ENCODE results near the gene MLXIPL.
"Not testable (repeated sequence)": the region's sequence is repeated elsewhere in the genome, so short reads cannot be mapped to it uniquely, and the experiment has no call there.

Gene MLXIPL

DNA sequence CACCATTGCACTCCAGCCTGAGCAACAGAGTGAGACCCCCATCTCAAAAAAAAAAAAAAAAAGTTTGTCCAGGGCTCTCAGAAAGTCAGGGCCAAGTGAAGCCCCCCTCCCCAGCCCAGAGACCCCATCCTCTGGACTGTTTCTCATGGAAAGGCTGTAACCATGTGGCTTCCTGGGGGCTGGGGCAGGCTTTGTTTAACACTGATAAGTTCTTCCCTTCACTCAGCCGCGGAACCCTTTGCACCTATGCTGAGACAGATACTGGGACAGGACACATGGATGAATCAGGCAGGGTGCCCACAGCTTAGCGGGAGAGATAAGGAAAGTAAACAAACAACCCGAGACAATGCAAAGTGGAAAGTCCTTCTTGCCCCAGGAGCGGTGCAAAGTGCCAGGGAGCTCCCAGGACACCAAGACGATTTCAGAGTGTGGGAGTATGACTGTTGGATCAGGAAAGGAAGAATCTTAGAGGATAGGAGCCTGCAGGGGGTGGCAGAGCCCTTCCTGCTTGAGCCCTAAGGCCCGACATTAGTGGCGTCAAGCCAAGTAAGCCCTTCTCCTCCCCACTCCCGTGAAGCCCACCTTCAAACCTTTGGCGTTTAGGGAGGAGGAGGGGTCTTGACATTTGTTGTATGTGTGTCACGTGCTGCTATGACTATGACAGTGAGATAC is 11.6 kb downstream of the MLXIPL start:
- DNase-seq: no peak

DNA sequence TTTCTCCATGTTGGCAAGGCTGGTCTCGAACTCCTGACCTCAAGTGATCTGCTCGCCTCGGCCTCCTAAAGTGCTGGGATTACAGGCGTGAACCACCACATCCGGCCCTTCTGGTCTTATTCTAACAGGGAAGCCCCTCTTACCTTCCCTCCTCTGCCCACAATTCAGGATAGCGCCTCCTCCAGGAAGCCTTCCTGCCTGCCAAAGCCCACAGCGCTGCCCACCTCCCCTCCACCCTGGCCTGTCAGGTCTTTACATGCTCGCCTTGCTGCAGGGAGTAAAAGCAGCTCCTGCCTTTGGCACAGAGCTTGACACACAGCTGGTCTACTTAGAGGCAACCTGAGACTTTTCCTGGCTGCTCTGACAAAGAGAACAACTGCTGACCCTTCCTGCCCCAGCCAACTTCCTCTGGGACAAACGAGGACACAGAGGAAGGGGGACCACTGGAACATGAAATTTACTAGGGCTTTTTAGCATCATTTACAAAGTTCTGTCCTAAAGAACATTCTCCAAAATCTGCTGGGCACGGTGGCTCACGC is 13.2 kb downstream of the MLXIPL start:
- no peak for DNase-seq

DNA sequence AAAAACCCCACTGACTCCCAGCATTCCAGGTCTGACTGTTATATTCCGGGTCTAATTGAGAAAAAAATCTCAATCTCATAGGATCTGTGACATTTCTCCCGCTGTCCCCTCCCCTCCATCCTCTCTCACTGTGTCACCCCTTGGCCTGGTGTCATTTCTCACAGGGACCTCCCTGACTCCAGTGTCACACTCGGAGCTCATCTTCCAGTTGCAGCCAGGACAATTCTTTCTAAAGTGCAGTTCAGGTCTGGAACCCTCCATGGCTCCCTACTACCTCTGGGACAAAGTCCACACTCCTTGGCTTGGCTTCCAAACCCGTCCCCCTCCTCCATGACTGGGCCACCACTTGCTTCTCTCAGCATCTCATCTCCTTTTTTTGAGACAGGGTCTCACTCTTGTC is 14.2 kb downstream of the MLXIPL start:
- no peak for DNase-seq

DNA sequence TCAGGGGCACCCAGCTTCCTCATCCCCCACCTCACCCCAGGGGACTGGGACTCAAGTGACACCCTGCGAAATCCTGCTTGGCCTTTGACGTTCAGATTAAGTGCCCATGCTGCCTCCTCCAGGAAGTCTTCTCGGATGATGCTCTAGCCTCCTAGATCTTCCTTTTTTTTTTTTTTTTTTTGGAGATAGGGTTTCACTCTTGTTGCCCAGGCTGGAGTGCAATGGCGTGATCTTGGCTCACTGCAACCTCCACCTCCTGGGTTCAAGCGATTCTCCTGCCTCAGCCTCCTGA is 16.7 kb downstream of the MLXIPL start:
- DNase-seq: not testable (repeated sequence)

DNA sequence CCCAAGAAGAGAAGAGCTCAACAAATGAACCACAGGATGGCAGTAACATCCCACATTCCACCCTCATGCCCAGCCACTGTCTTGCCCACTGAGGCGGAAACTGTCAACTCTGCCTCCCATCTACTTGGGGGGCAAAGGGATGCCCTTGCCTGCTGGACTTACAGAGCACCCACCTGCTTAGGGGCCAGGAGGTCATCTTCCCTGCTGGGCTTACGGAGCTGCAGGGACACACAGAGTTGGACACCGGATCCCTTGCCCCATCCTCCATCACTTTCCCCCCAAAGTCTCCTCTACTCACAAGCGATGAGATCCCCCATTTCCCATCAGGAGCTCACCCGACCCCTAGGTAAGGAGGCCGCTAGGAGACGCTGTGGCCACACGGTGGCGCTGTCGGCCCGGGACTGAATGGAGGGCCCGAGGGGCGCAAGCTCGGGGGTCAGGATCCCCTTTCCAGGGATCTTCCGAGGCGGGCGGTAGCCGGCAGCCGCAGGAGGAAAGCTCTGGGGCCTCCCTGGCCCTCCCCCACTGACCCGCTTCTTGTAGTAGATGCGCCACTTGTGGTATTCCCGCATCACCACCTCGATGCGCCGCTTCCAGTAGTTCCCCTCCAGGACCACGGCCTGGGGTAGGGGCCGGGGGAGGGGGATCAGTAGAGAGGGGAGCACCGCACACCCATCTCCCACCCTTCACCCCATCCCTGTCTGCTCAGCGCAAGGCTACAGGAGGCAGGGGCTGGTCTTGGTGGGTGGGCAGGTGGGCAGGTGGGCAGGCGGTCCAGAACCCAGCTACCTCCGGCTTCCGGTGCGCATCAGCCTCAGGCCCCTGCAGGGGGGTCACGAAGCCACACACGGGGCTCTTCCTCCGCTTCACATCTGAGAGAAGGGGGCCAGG is 17.3 kb downstream of the MLXIPL start:
- DNase-seq: peak; percentile 64

DNA sequence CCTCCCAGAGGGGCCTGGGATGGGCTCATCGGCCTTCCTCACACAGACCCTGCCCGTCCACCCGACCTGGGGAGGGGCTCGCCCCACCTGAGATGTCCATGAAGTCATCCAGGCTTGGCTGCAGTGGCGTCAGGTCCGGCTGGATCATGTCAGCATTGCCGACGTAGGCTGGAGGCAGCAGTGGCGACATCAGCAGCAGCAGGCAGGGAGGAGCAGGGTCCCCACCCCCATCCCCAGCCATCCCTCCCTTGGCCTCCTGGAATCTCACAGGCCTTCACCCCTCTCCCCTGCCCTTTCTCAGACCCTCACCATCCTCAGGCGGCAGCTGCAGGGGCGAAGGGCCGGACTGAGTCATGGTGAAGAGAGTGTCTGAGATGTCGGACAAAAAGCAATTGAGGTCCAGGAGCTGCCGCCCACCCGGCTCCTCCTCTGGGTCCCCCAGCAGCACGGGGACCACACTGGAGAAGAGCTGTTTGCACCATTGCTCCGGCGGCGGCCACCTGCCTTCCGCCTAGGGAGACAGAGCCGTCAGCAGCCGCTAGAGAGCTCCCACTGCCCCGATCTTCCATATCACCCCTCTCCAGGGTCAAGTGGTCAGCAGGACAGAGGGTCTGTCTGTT is 18.6 kb downstream of the MLXIPL start:
- DNase-seq: no peak

DNA sequence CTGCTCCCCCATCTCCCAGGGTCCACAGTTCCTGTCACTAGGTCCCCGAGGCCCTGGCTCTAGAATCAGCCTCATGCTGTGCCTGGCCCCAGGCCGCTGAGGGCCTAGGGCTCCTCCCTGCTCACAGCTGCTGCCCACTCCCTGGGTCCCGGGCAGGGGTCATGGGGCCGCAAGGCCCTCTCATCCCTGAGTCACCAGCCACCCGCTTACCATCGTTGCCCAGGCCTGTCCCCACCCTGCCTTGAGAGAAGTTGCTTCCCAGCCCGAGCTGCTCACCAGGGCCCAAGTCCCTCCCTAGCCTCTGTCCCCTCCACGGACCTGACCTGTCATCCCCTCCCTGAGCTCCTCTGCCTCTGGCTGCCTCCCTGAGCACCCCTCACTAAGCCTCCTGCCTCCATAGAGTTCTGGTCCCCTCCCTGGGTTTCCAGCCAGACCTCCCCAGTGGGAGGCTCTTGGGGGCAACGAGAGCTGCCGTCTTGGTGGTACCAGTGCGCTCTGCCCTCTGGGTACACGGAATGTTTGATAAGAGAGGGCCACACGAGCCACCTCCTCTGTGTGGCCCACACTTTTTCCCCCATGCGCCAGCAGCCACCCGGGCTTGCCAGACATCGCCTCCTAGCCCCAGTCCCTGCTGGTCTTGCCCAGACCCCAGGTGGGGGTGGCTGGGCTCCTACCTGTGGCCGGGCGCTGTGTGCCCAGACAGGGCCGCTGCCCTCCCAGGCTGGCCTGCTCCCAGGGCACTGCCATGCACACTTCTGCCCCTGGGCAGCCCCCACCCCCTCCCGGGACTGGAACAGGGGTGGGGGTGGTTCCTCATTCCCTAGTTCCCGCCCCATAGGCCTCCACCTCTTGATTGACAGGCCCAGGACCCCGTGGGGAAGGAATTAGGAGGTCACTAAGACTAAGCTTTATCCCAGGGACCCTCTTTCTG is 21.3 kb downstream of the MLXIPL start:
- DNase-seq: no peak

DNA sequence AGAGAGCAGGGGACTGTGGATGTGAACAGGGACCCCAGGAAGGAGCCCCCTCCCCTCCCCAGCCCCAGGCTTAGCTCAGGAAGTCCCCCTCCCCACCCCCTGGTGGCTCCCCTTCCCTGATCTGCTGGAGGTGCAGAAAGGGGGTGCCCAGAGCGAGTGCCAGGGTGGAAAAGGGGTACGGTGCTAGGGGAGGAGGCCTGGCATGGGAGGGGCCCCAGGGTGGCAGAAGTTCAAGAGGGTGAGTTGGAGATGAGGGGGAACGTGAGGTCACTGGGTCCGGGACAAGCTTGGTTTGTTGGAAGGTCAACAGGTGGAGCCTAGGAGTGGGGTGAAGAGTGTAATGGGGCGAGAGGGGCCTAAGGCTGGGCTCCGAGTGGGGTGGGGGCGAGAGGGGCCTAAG is 24.4 kb downstream of the MLXIPL start:
- no peak for DNase-seq

DNA sequence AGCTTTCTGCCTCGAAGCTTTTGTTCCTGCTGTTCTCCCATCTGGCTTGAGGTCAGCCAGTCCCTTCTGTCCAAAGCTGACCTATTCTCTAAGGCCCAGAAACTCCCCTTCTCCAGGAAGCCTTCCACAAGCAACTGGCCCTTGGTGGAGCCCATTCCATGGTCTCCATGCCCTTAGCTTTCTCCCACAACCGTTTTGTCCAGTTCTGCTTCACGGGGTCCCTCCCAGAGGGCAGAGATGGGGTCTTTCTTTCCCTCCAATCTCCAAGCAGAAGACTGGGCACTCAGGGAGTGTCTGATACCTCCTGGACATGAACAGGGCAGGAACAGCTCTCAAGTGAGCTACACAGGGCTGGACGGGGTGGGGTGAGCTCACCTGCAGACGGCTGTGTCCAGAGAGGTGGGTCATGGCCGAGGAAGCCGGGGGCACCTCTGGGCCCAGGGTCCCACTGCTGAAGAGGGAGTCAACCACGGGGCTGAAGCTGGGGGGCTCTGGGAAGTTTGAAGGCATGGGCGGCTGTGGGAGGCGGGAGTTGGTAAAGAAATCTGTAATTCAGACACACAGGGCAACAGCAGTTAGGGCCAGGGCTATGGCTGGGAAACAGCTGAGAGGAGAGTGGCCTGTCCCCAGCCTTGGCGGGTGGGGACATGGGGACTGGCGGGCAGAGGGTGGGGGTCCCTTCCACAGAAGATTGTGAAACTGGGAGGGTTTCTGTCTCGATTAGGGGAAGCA is 25.0 kb downstream of the MLXIPL start:
- DNase-seq: no peak

DNA sequence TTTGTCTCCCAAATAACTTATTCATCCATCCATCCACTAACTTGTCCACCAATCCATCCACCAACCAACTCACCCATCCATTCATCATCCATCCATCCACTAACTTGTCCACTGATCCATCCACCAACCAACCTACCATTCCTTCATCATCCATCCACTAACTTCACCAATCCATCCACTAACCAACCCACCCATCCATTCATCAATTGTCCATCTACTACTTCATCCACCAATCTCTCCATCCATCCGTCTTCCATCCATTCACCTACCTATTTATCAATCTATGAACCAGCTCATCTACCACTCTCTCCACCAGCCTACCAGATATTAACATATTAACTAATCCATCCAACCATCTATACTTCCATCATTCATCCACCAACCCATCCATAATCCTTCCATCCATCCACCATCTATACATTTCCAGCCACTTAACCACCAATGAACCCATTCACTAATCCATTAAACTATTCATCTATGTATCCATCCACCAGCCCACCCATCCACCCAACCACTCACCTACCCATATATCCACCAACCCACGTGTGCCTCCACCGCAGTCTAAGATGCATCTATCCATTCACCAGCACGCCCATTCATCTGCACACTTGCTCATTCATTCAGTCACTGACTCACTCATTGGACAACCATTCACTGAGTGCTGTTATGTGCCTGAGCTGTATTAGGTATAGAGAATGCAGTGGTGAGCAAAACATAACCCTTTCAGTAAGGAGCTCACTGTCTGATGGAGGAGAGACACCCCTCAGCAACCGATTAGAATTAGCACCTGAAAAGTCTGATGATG is 26.1 kb downstream of the MLXIPL start:
- DNase-seq: no peak

DNA sequence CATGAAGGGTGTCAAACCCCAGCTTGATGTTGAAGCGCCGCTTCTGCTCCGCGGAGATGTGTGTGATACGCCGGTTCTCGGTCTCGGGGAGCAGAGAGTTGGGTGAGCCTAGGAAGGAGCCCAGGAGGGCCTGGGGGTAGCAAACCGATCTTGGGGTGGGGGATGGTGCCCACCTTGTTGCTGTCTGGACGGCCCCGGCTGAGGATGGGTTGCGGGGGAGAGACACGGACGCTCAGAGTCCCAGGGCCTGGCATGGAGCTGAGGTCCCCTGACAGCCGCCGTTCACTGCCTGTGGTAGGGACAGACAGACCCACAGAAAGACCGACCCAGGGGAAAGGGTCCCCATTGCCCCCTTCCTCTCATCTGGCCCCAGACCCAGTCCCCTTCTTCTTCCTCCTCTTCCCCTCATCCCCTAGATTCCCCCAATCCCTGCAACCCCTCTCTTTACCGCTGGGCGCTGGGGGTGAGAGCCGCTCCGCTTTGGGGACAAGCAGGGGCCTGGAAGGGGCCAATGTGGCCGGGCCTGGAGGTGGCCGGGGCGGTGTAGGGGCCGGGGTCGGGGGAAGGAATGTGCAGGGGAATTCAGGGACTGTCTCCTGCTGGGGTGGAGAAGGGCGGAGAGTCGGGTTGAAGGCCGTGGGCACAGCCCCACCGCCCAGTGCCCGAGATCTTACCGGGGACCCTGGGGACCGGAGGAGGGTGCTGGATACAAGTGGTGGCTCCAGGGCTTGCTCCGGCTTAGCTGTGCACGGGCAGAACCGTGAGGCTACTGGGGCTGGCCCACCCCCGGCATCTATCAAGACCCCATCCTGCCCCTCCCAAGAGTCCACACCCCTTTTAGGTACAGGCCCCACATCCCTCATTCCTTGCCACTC is 27.9 kb downstream of the MLXIPL start:
- DNase-seq: no peak

DNA sequence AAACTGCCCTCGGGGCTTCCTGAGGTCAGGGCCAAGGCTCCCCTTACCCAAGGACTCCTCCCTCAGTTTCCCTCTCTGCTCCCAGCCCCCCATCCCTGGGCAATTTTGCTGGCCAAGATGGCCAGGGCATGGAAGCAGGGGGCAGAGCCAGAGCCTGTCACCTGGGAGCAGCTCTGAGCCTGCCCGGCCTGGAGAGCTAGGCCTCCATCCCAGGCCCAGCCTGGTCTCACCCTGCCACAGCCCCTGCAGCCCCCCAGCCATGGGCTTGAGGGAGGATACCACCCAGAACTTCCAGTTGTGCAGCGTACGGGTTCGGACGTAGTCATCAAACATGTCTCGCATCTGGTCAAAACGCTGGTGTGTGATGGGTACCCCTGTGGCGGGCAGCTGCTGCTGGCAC is 29.0 kb downstream of the MLXIPL start:
- no peak for DNase-seq

DNA sequence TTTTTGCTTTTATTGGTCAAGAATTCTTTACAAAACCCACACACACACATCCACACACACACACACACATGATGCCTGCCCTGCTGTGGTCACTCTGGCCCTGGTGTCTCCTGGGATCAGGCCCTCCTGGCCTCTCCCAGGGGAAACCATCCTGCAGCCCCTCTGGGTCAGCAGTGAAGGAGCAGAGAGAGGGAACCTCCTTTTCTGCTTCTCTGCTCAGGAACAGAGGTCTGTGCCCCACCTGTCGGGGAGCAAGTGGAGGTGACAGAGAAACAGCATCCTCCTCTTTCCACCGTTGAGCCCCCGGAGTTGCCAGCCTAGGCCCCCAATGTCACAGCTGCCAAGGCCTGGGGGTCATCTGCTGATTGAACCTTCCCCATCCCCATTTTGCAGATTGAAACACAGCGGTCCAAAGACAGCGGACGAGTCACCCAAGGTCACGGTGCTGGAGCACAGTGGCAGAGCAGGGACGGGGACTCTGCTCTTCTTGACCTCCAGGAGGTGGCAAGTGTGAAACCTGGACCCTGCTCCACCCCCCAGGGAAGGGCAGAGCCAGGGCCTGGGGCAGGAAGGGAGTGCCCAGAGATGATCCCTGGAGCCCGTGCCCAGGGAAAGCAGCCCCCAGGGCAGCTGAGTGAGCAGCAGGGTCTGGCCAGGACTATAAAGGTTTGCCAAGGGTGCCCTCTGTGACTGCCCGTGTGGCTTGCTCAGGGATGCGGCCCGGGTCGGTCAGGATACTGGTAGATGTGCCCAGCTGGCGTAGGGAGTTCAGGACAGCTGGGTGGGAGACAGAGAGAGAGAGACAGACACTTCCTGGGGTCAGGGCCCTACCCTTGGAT is 30.9 kb downstream of the MLXIPL start:
- no peak for DNase-seq

DNA sequence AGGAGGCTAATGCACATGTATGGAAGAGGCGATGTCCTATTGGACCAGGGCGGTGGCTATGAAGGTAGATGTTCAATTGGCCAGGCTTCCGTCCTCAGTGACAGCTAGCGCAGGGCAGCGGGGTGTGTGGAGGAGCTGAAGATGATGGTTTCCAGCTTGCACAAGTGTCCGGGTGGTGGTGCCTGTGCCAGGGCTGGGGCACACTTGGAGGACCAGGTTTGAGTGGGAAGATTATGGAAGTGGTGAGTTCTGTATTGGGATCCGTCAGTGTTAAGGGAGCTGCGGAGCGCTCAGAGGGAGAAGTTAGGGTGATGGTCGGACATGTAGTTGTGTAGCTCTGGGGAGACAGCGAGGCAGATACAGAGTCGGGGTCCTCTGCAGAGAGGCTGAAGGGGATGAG is 37.4 kb downstream of the MLXIPL start:
- DNase-seq: no peak

DNA sequence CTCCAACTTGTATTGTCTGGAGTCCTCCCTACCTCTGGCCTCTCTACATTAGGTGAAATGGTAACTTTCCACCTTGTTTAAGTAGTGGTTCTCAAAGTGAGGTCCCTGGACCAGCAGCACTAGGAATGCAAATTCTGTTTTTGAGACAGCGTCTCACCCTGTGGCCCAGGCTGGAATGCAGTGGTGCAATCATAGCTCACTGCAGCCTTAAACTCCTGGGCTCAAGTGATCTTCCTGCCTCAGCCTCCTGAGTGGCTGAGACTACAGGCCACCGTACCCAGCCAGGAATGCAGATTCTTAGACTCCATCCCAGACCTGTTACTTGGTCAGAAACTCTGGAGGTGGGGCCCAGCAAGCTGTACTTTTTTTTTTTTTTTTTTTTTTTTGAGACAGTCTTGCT is 39.1 kb downstream of the MLXIPL start:
- no peak for DNase-seq

DNA sequence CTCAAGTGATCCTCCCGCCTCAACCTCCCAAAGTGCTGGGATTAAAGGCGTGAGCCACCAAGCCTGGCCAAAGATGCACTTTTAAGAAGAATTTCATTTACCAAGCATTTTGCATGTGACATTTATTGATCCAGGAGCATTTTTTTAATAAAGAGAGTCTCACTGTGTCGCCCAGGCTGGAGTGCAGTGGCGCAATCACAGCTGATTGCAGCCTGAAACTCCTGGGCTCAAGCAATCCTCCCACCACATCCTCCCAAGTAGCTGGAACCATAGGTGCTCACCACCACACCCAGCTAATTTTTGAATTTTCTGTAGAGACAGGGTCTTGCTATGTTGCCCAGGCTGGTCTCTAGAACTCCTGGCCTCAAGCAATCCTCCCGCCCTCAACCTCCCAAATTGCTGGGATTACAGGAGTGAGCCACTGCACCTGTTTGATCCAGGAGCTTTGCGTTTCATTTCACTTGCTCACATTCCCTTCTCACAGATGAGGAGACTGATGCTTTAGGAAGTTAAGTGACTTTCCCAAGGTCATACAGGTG is 41.6 kb downstream of the MLXIPL start:
- no peak for DNase-seq

DNA sequence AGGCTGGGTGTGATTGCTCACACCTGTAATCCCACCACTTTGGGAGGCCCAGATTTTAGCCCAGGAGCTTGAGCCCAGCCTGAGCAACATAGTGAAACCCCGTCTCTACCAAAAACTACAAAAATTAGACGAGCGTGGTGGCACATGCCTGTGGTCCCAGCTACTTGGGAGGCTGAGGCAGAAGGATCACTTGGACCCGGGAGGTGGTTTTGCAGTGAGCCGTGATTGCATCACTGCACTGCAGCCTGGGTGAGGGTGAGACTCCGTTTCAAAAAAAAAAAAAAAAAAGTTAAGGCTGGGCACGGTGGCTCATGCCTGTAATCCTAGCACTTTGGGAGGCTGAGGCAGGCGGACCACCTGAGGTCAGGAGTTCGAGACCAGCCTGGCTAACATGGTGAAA is 43.3 kb downstream of the MLXIPL start:
- DNase-seq: not testable (repeated sequence)

DNA sequence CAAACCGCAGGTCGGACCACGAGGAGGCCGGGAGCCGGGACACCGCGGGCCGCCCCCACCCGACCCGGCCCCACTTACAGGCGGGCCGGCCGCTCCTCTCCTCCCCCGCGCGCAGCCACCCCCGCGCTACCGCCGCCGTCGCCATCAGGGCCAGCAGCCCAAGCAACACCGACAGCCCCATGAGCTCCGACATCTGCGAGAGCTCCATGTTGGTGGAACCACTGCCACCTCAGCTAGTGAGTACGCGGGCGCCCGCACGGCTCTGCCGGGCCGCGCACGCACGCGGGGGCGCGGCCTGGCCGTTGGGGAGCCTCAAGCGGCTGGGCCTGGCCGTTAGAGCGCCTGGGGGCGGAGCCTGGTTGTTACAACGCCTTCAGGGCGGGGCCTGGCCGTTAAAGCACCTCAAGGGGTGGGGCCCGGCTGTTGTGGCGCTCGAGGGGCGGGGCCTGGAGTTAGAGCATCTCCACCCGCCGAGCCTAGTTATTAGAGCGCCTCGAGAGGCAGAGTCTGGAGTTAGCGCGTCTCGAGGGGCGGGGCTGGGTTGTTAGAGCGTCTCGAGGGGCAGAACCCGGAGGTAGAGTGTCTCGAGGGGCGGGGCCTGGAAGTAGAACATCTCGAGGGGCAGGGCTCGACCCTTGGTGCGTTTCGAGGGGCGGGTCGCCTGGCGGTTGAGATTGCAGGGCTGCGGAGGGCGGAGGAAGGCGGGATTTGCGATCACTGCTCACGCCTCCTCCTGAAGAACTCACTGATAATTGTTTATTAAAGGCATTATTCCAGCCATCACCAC is 45.8 kb downstream of the MLXIPL start, which contains the start of gene TBL2:
Gene TBL2 (minus strand): TSS at position 238 of the 787 bp plus-strand sequence. CDS start 30 bp downstream, at position 208.
- peak; percentile 99 for DNase-seq
